ENCODE measurements around the gene FLAD1.

DNA sequence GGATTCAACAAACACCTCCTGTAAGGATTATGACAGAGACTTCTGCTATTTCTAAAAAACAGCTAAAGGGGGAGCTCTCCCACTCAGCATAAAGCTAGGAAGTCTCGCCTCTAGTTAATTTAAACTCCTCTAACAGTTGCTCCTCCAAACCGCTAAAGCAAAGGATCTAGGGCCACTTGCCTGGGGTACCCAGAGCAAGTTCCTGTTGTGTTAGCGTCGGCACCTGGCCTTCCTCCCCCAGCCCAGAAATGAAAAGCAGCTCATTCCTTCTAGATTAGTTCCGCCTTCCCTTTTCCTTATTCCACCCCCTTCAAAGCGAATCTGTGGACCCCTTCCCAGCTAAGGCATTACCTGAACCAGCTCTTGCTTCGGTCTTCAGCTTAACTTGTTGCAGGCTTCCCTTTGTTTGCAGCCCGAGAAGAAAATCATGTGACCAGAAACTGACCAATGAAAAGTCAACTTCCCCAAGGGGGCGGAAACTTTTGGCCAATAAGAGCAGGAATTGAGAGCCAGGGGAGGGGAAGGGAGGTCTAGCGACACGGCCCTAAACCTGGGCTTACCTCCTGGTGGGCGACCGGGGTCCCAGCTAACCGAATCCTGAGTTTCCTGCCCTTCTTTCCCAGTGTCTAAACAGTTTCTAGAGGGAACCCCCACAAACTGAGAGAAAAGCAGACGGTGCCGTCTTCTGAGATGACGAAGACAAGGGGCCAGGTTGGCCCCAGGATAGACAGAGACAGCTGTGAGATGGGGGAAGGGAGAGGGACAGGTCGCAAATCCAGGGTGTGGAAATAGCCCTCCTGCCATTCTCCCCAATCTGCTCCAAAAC lies 27.2 kb upstream of the FLAD1 start, which contains the start of gene PBXIP1:
- TF ChIP-seq, protein P1, sequence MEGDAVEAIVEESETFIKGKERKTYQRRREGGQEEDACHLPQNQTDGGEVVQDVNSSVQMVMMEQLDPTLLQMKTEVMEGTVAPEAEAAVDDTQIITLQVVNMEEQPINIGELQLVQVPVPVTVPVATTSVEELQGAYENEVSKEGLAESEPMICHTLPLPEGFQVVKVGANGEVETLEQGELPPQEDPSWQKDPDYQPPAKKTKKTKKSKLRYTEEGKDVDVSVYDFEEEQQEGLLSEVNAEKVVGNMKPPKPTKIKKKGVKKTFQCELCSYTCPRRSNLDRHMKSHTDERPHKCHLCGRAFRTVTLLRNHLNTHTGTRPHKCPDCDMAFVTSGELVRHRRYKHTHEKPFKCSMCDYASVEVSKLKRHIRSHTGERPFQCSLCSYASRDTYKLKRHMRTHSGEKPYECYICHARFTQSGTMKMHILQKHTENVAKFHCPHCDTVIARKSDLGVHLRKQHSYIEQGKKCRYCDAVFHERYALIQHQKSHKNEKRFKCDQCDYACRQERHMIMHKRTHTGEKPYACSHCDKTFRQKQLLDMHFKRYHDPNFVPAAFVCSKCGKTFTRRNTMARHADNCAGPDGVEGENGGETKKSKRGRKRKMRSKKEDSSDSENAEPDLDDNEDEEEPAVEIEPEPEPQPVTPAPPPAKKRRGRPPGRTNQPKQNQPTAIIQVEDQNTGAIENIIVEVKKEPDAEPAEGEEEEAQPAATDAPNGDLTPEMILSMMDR (IDR thresholded peaks at IDR 0.05): peak in 2 of 6 experiments; percentile 5 to 12
- peak in 1 of 2 donors; percentile 48 for TF ChIP-seq POLR2A (IDR thresholded peaks at IDR 0.05)
